ENCODE data around the gene MLXIP. TPM values are rescaled to one million over a fixed set of nuclear protein-coding genes. Genes with fewer than 3 reads are reported as not detected.

MLXIP gene
- total RNA-seq, 1 donor from 2014 or later, result 33.7 TPM

- no peaks in the 10 kb centered on the region for H3K27me3 Mint-ChIP-seq
- ChIA-PET POLR2A (interaction anchor here (1.5 kb wide), 1 partner anchor 46 kb away, joined by 3 read pairs; no protein-coding TSS in a partner anchor), CTCF (interaction anchor here (0.8 to 9.6 kb wide), 17 partner anchors 9 to 329 kb away, joined by 3 to 122 read pairs (median 4); partner anchors contain the start of gene CFAP251)
- TF ChIP-seq CTCF (IDR thresholded peaks at IDR 0.05), result no peak
- H3K9me3 Mint-ChIP-seq, result no peaks in the 10 kb centered on the region
- intact Hi-C loops (cut with micrococcal nuclease), result loop anchor here (1.0 to 2.0 kb wide), 5 partner anchors 45 to 205 kb away; partner anchors contain the start of genes CFAP251 and MLXIP
- DNase-seq (no peak), ATAC-seq (ENCODE audit: low read depth) (no peak)
- peaks cover 23% of the 10 kb centered on the region for H3K4me1 Mint-ChIP-seq
- no peak overlapping the region for H3K27ac Mint-ChIP-seq
- H3K36me3 Mint-ChIP-seq (ENCODE audit: low read depth), result peaks cover 16% of the 10 kb centered on the region
- H3K4me3 Mint-ChIP-seq, result no peak overlapping the region
Measured at GRCh38 chr12:122123761-122124145, 45.2 kb downstream of the MLXIP start.

- intact Hi-C loops (cut with micrococcal nuclease), result no loop called here
- Mint-ChIP-seq H3K36me3 (ENCODE audit: low read depth) (peaks cover 23% of the 10 kb centered on the region), H3K9me3 (no peaks in the 10 kb centered on the region), H3K4me1 (peaks cover 23% of the 10 kb centered on the region), H3K4me3 (no peak overlapping the region), H3K27ac (no peak overlapping the region), H3K27me3 (no peaks in the 10 kb centered on the region)
- no peak for DNase-seq
- CTCF ChIA-PET, result interaction anchor here (1.0 to 9.6 kb wide), 7 partner anchors 13 to 329 kb away, joined by 4 to 122 read pairs (median 8); partner anchors contain the start of gene CFAP251
- ATAC-seq (ENCODE audit: low read depth), result no peak
- POLR2A ChIA-PET, result interaction anchor here (1.5 kb wide), 1 partner anchor 46 kb away, joined by 3 read pairs; no protein-coding TSS in a partner anchor
- no peak for TF ChIP-seq CTCF (IDR thresholded peaks at IDR 0.05)
Measured at GRCh38 chr12:122124370-122124769, 45.8 kb downstream of the MLXIP start.

- ATAC-seq (ENCODE audit: low read depth), result no peak
- no peak for TF ChIP-seq CTCF (IDR thresholded peaks at IDR 0.05)
- Mint-ChIP-seq H3K27ac (no peak overlapping the region), H3K4me3 (no peak overlapping the region), H3K27me3 (no peaks in the 10 kb centered on the region), H3K4me1 (peaks cover 21% of the 10 kb centered on the region), H3K9me3 (no peaks in the 10 kb centered on the region), H3K36me3 (ENCODE audit: low read depth) (peaks cover 35% of the 10 kb centered on the region)
- POLR2A ChIA-PET, result no interaction called here
- CTCF ChIA-PET, result interaction anchor here (0.7 to 9.6 kb wide), 3 partner anchors 65 to 207 kb away, joined by 3 to 122 read pairs (median 4); partner anchors contain the start of gene CFAP251
- intact Hi-C loops (cut with micrococcal nuclease), result no loop called here
- DNase-seq, result no peak
Measured at GRCh38 chr12:122125452-122126341, 47.1 kb downstream of the MLXIP start.

GRCh38 chr12:122126342-122126635 is 47.7 kb downstream of the MLXIP start:
- H3K27me3 Mint-ChIP-seq, result no peaks in the 10 kb centered on the region
- TF ChIP-seq CTCF (IDR thresholded peaks at IDR 0.05), result no peak
- POLR2A ChIA-PET, result no interaction called here
- no peaks in the 10 kb centered on the region for H3K9me3 Mint-ChIP-seq
- intact Hi-C loops (cut with micrococcal nuclease), result no loop called here
- CTCF ChIA-PET, result interaction anchor here (0.7 to 9.6 kb wide), 3 partner anchors 64 to 208 kb away, joined by 3 to 122 read pairs (median 4); partner anchors contain the start of gene CFAP251
- H3K27ac Mint-ChIP-seq, result no peak overlapping the region
- H3K36me3 Mint-ChIP-seq (ENCODE audit: low read depth), result peaks cover 39% of the 10 kb centered on the region
- H3K4me1 Mint-ChIP-seq, result peaks cover 20% of the 10 kb centered on the region
- ATAC-seq (ENCODE audit: low read depth) (no peak), DNase-seq (no peak)
- no peak overlapping the region for H3K4me3 Mint-ChIP-seq

All from activated B cell treated with CpG ODN at 0.5 μM for 24 hours (primary cell).